GM18511 (cell line): ENCODE results near the gene HDAC9.

Experiments used
- ATAC-seq: cut with Tn5 transposase; IDR thresholded peaks from one replicate; pipeline ENCODE4 v1.9.1; 2021; ENCODE audit warnings: mild to moderate bottlenecking, moderate library complexity; ENCODE audit not compliant: unreplicated experiment

HDAC9 gene

GRCh38 chr7:18552943-18553604 is 57.5 kb downstream of the HDAC9 start:
- ATAC-seq, result no peak

DNA sequence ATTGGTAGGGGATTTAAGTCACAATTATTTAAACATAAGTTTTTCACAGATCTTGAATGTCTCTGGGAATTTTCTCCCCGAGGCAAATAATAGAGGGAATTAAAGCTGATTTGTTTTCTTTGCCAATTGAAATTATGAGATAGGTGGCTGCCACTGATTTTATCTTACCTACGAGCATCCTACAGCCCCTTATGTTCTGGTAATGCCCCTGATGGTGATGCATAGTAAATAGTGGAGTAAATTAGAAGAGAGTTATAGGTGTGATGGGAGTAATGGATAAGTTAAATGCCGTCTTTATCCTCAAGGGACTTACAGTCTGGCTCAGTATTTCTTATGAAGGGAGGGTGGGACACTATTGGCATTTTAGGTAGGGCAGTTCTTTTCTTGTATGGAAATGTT is 58.1 kb downstream of the HDAC9 start:
- no peak for ATAC-seq

- no peak for ATAC-seq
Observed at GRCh38 chr7:18555120-18555519, 59.6 kb downstream of the HDAC9 start.

DNA sequence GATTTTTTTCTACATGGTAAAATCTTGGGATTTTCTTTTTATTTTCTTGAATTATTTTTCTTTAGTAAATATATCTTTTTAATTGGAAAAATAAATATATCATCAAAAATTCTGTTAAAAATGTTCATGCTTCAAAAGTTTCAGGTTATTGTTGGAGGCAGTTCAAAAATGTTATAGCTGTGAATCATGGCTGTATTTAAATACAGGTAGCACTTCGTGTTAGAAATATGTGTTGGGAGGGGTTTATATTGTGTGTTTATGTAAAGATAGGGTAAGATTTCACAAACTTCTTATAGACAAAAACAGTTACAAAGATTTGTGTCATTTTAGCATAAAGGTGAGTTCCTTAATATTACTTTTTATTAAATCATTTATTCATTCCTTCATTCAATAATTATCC is 60.4 kb downstream of the HDAC9 start:
- ATAC-seq, result no peak

- ATAC-seq, result peak; percentile 44
Observed at GRCh38 chr7:18558503-18558902, 63.0 kb downstream of the HDAC9 start.

- no peak for ATAC-seq
Observed at GRCh38 chr7:18558910-18559309, 63.4 kb downstream of the HDAC9 start.

DNA sequence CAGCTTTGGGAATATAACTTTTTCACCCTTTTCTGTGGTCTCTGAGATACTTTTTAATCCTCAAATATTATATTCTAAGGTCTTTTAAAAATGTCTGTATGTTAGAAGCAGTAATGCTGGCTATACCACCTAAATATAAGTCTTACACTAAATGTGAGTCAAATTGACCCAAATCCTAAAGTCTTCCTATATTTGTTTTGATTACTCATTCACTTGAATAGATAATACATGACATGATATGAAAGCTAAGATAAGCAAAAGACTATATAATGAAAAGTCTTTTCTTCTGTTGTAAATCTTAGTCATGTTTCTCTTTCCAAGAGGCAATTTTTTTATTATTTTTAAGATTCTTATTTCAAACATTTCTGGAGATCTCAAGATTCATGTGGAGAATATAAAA is 64.2 kb downstream of the HDAC9 start:
- no peak for ATAC-seq

GRCh38 chr7:18564779-18565178 is 69.2 kb downstream of the HDAC9 start:
- ATAC-seq, result no peak

DNA sequence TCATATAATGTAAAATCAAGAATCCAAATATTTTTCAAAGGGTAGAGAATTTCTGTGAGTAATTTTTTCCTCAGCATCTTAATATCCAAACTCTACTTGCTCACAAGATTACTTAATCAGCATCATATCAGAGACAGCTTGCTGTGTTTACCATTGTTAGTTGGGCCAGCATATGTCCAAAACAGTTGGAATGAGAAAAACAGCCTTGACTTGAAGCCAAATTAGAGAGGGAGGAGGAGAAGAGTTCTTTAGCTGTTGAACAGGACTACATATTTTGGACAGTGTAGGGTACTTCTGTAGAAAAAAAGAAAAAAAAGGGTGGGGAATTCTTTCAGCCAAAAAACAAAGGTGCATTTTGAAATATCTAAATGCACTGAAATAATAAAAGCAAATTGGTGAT is 69.8 kb downstream of the HDAC9 start:
- ATAC-seq, result no peak

GRCh38 chr7:18566205-18566604 is 70.7 kb downstream of the HDAC9 start:
- no peak for ATAC-seq

DNA sequence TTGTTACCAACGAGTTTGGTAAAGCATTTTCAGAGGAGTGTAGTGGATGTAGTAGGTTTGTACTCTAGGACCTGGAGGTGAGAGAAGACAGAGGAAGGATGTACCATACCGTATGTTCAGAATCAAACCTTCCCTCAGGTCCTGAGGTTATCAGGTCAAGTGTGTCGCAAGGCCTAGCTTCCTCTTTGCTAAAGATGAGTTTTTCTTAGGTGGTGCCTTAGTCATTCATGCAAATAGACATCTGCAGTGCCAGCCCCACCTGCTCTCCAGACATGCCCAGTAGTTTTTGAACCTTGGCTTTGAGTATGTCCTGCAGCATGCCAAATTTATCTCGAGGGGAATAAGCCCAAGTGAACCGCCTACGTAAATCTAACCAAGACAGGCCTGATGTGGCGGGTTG is 71.3 kb downstream of the HDAC9 start:
- ATAC-seq, result peak; percentile 99

GRCh38 chr7:18570441-18570840 is 74.9 kb downstream of the HDAC9 start:
- ATAC-seq, result no peak

DNA sequence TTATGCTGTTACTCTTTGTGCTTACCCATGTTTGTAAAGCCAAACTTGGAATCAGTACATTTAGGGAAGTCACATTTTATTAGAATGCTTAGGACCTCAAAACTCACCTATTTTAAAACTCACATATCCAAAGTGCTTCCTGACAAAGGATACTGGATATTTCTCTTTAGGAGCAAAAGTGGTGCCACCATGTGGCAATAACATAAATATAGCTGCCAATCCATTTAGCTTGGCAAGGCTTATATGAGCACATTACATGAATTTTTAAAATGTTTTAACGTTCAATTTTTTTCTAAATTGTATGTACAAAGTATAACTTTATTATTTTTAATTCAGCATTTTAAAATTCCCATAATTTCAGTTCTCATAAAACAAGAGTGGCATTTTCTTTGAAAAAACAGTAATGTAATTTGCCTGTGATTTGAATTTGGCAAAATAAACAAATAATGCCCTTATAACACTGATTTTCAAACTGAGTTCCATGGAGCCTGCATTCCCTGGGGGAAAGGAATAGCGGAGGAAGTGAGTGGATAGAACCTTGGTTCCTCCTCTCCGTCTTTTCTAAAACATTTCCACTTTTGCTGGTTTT is 75.4 kb downstream of the HDAC9 start:
- no peak for ATAC-seq

DNA sequence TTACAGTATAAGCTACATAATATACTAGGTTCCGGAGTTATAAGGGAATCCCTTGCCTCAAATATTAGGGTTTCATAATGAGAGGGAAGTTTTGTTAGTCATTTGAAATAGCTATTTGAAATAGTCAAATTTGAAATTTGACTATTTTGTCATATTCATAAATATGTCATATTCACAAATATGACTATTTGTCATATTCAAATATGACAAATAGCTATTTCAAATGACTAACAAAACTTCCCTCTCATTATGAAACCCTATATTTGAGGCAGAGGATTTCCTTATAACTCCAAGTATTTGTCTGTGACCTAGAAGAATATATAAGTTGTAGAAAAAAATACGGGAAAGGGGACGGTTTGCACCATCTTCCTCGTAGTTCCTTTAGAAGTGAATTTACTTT is 76.6 kb downstream of the HDAC9 start:
- no peak for ATAC-seq

DNA sequence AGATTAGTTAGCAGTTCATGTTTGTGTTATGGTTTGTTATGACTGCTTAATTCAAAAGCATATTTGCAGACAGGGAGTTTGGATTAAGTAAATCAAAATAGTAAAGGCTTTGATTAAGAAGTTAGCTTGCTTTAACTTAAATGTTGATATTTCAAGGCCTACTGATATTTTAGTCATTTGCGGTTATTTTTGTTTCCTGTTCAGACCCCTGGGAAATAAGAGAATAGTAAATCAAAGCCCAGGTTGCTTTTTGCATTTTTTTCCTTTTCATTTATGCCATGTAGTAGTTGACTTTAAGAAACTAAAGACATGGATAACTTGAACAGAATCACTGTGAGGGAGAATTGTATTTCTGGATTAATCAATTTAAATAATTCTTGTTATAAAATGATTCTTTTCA is 77.3 kb downstream of the HDAC9 start:
- ATAC-seq, result no peak

GRCh38 chr7:18573410-18574234 is 78.1 kb downstream of the HDAC9 start:
- ATAC-seq, result no peak

DNA sequence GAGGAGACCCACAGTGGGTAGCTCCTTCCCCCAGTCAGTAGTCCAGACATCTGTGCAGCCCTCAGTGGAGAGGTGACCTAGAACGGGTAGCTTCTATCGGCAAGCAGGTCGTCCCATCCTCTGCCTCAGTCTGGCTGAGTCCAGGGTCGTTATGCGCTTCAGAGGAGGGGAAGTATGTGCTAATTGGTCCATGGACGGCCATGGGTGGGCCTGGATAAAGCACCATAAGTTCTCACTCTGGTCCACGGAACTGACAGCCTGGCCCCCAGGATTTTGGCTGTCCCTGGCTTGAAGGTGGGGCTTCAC is 78.6 kb downstream of the HDAC9 start:
- no peak for ATAC-seq

DNA sequence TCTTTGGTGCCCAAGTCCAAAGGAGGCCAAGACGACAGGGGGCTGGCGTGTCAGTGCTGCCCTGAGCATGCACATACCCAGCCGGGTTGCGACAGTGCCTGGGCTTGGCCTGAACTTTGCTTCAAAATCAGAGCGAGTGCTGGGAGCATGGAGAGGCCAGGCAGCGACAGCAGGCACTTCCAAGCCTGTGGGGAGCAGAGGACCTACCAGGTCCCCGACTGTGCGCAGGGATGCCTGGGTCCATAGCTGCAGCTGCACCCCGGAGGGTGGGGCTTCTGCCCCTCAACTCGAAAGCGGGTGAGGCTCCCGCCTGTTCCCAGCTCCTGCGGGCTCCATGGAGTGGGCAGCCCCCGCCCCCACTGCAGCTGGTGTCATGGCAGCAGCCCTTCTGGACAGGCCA is 79.1 kb downstream of the HDAC9 start:
- ATAC-seq, result no peak

- ATAC-seq, result no peak
Observed at GRCh38 chr7:18575622-18576572, 80.3 kb downstream of the HDAC9 start.

- peak; percentile 44 for ATAC-seq
Observed at GRCh38 chr7:18577096-18577771, 81.7 kb downstream of the HDAC9 start.

GRCh38 chr7:18579698-18580097 is 84.1 kb downstream of the HDAC9 start:
- no peak for ATAC-seq
